ENCODE measurements around the gene RNF220.
"Not testable (repeated sequence)": the region's sequence is repeated elsewhere in the genome, so short reads cannot be mapped to it uniquely, and the experiment has no call there.

RNF220 gene

DNA sequence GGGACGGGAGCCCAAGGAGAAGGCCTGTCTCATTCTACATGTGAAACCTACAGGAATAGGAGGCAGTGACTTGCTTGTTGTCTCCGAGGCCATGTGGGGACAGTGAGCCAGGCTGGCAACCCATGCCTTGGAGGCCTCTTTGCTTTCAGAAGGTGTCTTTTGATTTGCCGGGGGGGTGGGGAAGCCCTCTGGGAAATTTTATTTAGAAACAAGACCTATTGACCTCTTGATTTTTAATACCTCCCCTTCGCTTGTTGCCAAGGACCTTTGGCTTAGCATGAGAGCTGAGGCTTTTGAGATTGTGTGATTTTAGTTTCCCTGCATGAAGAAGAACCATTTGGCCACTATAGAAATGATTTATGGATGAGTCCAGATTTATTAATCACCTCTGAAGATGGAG, 273.6 kb downstream of the RNF220 start:
- no peak for DNase-seq (ENCODE audit: low spot score)

- no peak for DNase-seq (ENCODE audit: low spot score)
Measured at GRCh38 chr1:44679468-44679867, 274.4 kb downstream of the RNF220 start.

- DNase-seq (ENCODE audit: low spot score): no peak
Measured at GRCh38 chr1:44681905-44682882, 277.1 kb downstream of the RNF220 start.

DNA sequence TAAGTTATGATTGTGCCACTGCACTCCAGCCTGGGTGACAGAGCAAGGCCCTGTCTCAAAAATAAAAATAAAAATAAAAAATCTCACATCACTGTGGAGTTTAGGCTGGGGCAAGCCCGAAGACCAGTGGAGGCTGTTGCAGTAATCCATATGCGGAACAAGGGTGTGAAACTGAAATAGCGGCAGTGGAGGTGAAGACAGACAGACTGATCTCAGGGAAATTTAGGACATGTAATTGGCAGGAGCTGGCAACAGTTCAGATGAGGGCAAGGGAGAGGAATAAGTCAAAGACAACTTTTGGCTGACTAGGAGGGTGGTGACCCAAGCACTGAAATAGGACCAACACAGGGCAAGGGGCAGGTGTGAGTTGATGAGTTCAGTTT, 277.8 kb downstream of the RNF220 start:
- DNase-seq (ENCODE audit: low spot score): no peak

GRCh38 chr1:44684525-44684924, 279.5 kb downstream of the RNF220 start:
- no peak for DNase-seq (ENCODE audit: low spot score)

DNA sequence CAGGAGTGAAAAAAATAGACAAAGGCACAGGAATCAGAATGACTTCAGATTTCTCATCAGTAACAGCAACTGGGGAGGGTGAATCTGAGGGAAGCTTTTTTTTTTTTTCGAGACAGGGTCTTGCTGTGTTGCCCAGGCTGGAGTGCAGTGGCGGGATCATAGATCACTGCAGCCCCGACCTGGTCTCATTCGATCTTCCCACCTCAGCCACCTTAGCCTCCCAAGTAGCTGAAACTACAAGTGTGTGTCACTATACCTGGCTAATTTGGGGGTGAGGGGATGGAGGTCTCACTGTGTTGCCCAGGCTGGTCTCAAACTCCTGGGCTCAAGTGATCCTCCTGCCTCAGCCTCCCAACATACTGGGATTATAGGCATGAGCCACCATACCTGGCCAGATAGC, 280.2 kb downstream of the RNF220 start:
- DNase-seq (ENCODE audit: low spot score): no peak

- no peak for DNase-seq (ENCODE audit: low spot score)
Measured at GRCh38 chr1:44685881-44686280, 280.8 kb downstream of the RNF220 start.

DNA sequence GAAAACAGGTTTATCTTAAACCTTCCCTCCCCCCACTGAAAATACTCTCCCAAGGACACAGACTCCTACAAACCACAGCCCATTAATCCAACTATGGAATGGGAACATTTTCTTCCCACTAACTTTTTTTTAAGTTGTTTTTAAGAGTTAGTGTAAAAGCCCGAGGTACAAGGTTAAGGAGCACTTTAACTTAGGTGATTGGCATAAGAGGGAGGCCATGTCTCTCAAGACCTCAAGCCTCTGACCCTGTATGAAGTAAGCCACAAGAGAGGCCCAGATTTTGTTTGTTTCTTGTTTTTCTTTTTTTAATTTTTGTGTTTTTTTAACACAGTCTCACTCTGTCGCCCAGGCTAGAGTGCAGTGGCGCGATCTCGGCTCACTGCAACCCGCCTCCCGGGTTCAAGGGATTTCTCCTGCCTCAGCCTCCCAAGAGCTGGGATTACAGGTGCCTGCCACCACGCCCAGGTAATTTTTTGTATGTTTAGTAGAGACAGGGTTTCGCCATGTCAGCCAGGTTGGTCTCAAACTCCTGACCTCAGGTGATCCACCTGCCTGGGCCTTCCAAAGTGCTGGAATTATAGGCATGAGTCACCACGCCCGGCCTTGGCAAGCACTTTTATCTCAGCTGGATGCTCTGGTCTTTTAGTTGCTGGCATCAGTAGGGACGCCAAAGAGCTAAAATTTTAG, 283.8 kb downstream of the RNF220 start:
- no peak for DNase-seq (ENCODE audit: low spot score)

GRCh38 chr1:44689447-44689765, 284.4 kb downstream of the RNF220 start:
- DNase-seq (ENCODE audit: low spot score): no peak

DNA sequence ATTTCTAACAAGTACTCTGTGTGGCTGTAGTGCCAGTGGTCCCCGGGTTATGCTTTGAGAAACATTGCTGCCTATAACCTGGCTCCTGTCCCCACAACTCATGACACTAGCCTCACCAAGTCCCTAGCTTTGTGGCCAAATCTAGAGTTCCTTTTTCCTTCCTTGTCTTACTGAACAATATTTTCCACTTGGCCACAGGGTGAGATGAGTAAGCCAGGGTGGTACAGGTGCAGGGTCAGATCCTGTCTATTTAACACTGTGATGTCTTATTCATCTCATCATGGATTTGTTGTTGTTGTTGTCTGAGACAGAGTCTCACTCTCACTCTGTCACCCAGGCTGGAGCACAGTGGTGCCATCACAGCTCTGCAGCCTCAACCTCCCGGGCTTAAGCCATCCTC, 288.1 kb downstream of the RNF220 start:
- no peak for DNase-seq (ENCODE audit: low spot score)

GRCh38 chr1:44693900-44694299, 288.8 kb downstream of the RNF220 start:
- no peak for DNase-seq (ENCODE audit: low spot score)

DNA sequence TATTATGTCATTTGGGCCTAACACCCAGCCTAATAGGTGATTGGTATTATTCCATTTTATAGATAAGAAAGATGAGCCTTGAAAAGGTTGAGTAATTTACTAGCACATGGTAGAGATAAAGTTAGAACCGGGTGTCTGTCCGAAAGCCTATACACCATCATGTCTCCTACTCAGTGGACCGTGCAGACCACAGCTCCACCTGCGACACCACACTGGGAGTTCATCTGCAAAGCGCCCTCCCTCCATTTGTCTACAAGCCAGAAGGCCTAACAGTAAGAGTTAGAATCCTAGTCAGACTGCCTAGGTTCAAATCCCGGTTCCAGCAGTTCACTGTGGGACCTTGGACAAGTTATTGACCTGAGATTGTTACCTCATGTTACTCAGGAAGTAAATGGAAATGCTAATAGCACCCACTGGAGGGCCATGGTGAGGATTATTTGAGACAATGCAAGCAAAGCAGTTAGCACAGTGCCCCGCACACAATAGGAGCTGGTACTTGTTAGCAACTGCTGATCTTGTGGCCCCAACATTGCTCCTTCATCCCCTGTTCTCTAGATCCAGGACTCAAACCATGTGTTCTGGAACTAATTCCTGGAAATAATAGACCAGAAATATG, 289.9 kb downstream of the RNF220 start:
- no peak for DNase-seq (ENCODE audit: low spot score)

GRCh38 chr1:44695671-44696070, 290.6 kb downstream of the RNF220 start:
- DNase-seq (ENCODE audit: low spot score): no peak

GRCh38 chr1:44696101-44696500, 291.0 kb downstream of the RNF220 start:
- no peak for DNase-seq (ENCODE audit: low spot score)

- no peak for DNase-seq (ENCODE audit: low spot score)
Measured at GRCh38 chr1:44696789-44697345, 291.8 kb downstream of the RNF220 start.

GRCh38 chr1:44698138-44698537, 293.1 kb downstream of the RNF220 start:
- DNase-seq (ENCODE audit: low spot score): no peak

DNA sequence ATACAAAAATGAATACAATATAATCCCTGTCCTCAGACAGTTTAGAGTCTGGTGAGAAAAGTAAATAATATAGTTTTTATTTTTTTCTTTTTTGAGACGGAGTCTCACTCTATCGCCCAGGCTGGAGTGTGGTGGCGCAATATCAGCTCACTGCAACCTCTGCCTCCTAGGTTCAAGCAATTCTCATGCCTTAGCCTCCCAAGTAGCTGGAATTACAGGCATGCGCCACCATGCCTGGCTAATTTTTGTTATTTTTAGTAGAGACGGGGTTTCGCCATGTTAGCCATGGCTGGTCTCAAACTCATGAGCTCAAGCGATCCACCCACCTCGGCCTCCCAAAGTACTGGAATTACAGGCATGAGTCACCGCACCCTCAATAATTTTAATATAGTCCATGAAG, 294.3 kb downstream of the RNF220 start:
- not testable (repeated sequence) for DNase-seq (ENCODE audit: low spot score)

- DNase-seq (ENCODE audit: low spot score): no peak
Measured at GRCh38 chr1:44700573-44700972, 295.5 kb downstream of the RNF220 start.

GRCh38 chr1:44701141-44701573, 296.1 kb downstream of the RNF220 start:
- DNase-seq (ENCODE audit: low spot score): no peak

Data from left forelimb (tissue), 1 donor.